ENCODE results near the gene ARL3. TPM values are rescaled to one million over a fixed set of nuclear protein-coding genes. Genes with fewer than 3 reads are reported as not detected.

Gene ARL3, protein sequence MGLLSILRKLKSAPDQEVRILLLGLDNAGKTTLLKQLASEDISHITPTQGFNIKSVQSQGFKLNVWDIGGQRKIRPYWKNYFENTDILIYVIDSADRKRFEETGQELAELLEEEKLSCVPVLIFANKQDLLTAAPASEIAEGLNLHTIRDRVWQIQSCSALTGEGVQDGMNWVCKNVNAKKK
- total RNA-seq (1 to 10 TPM in 1 of 2 experiments, under 1 TPM in 1; 0.99 to 1.3 TPM), total RNA-seq (0.81 to 20.2 (median 7.9) reads per million in 172 experiments)
- polyA plus RNA-seq (2013, experiment 1 of 2) = 4.9 TPM
- polyA plus RNA-seq (2013, experiment 2 of 2) = 4.1 TPM

- H3K9me3 Mint-ChIP-seq = no peaks in the 10 kb centered on the region
- peak within 1 kb of the TSS; percentile 84 to 86 for H3K27ac ChIP-seq (ENCODE audit: low read depth in 1 of 2, low read length in 2 of 2)
- POLR2A ChIA-PET = interaction anchor here (0.8 to 4.1 kb wide), 23 partner anchors 9 to 896 kb away, joined by 3 to 91 read pairs (median 4); partner anchors contain the start of genes ACTR1A, CUEDC2, NT5C2 and OGA
- peaks cover 34% of the 10 kb centered on the region for H3K4me1 ChIP-seq (ENCODE audit: insufficient read depth, low read length)
- TF ChIP-seq CTCF (IDR thresholded peaks at IDR 0.05) = peak; percentile 46
- H3K27me3 ChIP-seq (ENCODE audit: control insufficient read depth in 1 of 2, insufficient read depth in 2 of 2, low read length in 2 of 2) = no peaks in the 10 kb centered on the region
- intact Hi-C loops (cut with DNase I, micrococcal nuclease) = loop anchor here (1.0 to 10.0 kb wide), 8 partner anchors 29 to 1359 kb away; partner anchors contain the start of genes ACTR1A (in 2 of the 2), SUFU (in 2 of the 2), WBP1L (in 2 of the 2) and BTRC (in 1 of the 2)
- peaks cover 25% of the 10 kb centered on the region for H3K36me3 Mint-ChIP-seq (ENCODE audit: low read depth)
- DNase-seq (peak; percentile 82 to 98 (median 92)), ATAC-seq (ENCODE audit: poor library complexity) (peak; percentile 89)
- CTCF ChIA-PET = interaction anchor here (0.7 to 6.2 kb wide), 14 partner anchors 10 to 187 kb away, joined by 3 to 30 read pairs (median 4); partner anchors contain the start of genes TRIM8 and WBP1L
- H3K27ac Mint-ChIP-seq = peak within 1 kb of the TSS; percentile 81
- H3K9me3 ChIP-seq (ENCODE audit: control insufficient read depth in 1 of 2, insufficient read depth in 1 of 2, low read length in 2 of 2) = no peaks in the 10 kb centered on the region
- H3K36me3 ChIP-seq (ENCODE audit: insufficient read depth, low read length) = peaks cover 3% of the 10 kb centered on the region
- peak within 1 kb of the TSS; percentile 98 for H3K4me3 ChIP-seq (ENCODE audit: low read length)
- no peaks in the 10 kb centered on the region for H3K27me3 Mint-ChIP-seq
- H3K4me1 Mint-ChIP-seq (ENCODE audit: low read depth) = peaks cover 61% of the 10 kb centered on the region
- H3K4me3 Mint-ChIP-seq = peak within 1 kb of the TSS; percentile 93
Observed at GRCh38 chr10:102713814-102714620, at the start of gene ARL3. Gene ARL3 (minus strand): TSS chr10:102714397. CDS start chr10:102714275, 122 bp downstream.

- ChIA-PET CTCF (interaction anchor here (0.6 to 1.1 kb wide), 2 partner anchors 11 to 181 kb away, joined by 3 to 4 read pairs; no protein-coding TSS in a partner anchor), POLR2A (no interaction called here)
- Mint-ChIP-seq H3K27me3 (no peaks in the 10 kb centered on the region), H3K27ac (no peak overlapping the region), H3K4me3 (no peak overlapping the region), H3K4me1 (ENCODE audit: low read depth) (peaks cover 39% of the 10 kb centered on the region), H3K9me3 (no peaks in the 10 kb centered on the region), H3K36me3 (ENCODE audit: low read depth) (peaks cover 65% of the 10 kb centered on the region)
- Histone ChIP-seq H3K9me3 (ENCODE audit: control insufficient read depth in 1 of 2, insufficient read depth in 1 of 2, low read length in 2 of 2) (no peaks in the 10 kb centered on the region), H3K4me3 (ENCODE audit: low read length) (no peak overlapping the region), H3K27ac (ENCODE audit: low read depth in 1 of 2, low read length in 2 of 2) (no peak overlapping the region), H3K36me3 (ENCODE audit: insufficient read depth, low read length) (peaks cover 13% of the 10 kb centered on the region), H3K4me1 (ENCODE audit: insufficient read depth, low read length) (peaks cover 12% of the 10 kb centered on the region), H3K27me3 (ENCODE audit: control insufficient read depth in 1 of 2, insufficient read depth in 2 of 2, low read length in 2 of 2) (no peaks in the 10 kb centered on the region)
- DNase-seq (no peak), ATAC-seq (ENCODE audit: poor library complexity) (no peak)
- no peak for TF ChIP-seq CTCF (IDR thresholded peaks at IDR 0.05)
- intact Hi-C loops (cut with DNase I, micrococcal nuclease) = no loop called here
Observed at GRCh38 chr10:102763037-102763607, 48.9 kb upstream of the ARL3 start.

DNA sequence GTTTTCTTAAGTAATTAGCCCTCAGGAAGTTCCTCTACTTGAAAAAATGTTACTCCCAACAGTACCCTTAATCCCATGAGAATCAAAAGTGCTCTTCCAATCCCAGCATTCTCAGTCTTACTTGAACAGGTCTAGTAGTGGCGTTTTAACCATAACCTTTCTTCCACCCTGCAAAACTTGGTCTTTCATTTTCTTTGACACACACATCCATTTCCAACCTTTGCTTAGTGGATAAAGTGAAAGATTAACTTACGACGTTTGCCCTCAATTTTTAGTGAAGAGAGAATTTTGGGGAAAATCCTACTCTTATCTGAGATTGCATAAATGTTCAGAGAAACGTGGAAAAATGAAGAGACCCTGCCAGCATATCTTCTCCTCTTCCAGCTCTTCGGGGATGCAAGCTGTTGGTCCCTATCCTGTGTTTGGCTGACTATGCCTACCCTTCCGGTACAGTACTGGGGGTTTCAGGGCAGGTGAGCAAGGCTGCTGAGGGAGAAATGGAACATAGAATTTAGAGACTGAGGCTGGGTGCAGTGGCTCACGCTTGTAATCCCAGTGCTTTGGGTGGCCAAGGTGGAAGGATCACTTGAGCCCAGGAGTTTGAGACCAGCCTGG lies 48.3 kb upstream of the ARL3 start:
- TF ChIP-seq CTCF (IDR thresholded peaks at IDR 0.05) = no peak
- no peaks in the 10 kb centered on the region for H3K27me3 ChIP-seq (ENCODE audit: control insufficient read depth in 1 of 2, insufficient read depth in 2 of 2, low read length in 2 of 2)
- peaks cover 13% of the 10 kb centered on the region for H3K36me3 ChIP-seq (ENCODE audit: insufficient read depth, low read length)
- CTCF ChIA-PET = interaction anchor here (0.6 to 1.1 kb wide), 2 partner anchors 10 to 182 kb away, joined by 3 to 4 read pairs; no protein-coding TSS in a partner anchor
- intact Hi-C loops (cut with DNase I, micrococcal nuclease) = no loop called here
- no peak overlapping the region for H3K4me3 ChIP-seq (ENCODE audit: low read length)
- H3K27ac Mint-ChIP-seq = no peak overlapping the region
- no peaks in the 10 kb centered on the region for H3K9me3 Mint-ChIP-seq
- H3K4me3 Mint-ChIP-seq = no peak overlapping the region
- H3K27me3 Mint-ChIP-seq = no peaks in the 10 kb centered on the region
- ATAC-seq (ENCODE audit: poor library complexity) (no peak), DNase-seq (no peak)
- POLR2A ChIA-PET = no interaction called here
- peaks cover 62% of the 10 kb centered on the region for H3K36me3 Mint-ChIP-seq (ENCODE audit: low read depth)
- H3K27ac ChIP-seq (ENCODE audit: low read depth in 1 of 2, low read length in 2 of 2) = no peak overlapping the region
- peaks cover 14% of the 10 kb centered on the region for H3K4me1 ChIP-seq (ENCODE audit: insufficient read depth, low read length)
- peaks cover 37% of the 10 kb centered on the region for H3K4me1 Mint-ChIP-seq (ENCODE audit: low read depth)
- no peaks in the 10 kb centered on the region for H3K9me3 ChIP-seq (ENCODE audit: control insufficient read depth in 1 of 2, insufficient read depth in 1 of 2, low read length in 2 of 2)

Measured in CD4-positive, alpha-beta T cell (primary cell).